GM21529 (cell line): ENCODE data around the gene POLR2F.

Experiments
- ATAC-seq: cut with Tn5 transposase; IDR thresholded peaks from one replicate; pipeline ENCODE4 v1.9.1; 2021; ENCODE audit not compliant: unreplicated experiment

POLR2F gene

DNA sequence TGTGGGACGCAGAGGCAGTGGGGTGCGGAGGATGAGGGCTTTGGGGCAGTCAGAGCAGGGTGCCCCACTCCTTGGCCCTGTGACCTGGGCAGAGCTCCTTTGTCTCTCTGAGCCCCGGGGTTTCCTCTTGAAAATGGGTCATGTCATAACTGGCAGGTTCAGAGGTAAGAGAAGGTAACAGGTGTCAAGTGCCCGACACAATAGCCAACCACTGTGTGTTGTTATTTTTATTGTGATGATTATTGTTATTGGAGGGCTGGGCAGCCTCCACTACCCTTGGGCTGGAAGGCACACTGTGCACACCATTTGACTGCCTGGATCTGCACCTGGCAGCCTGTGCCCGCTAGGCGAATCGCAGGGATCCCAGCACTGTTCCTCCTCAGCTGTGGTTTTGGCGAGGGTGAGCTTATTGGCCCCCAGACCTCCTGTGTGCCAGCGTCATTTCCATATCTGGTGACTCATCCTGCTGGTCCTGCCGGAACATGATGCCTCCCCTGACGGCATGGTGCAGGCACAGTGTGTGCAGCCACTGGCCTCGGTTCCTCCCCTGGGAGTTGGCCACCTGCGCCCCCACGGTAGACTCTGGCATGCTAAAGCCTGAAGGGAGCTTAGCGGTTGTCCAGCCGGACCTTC, 46.3 kb downstream of the POLR2F start:
- ATAC-seq = no peak

DNA sequence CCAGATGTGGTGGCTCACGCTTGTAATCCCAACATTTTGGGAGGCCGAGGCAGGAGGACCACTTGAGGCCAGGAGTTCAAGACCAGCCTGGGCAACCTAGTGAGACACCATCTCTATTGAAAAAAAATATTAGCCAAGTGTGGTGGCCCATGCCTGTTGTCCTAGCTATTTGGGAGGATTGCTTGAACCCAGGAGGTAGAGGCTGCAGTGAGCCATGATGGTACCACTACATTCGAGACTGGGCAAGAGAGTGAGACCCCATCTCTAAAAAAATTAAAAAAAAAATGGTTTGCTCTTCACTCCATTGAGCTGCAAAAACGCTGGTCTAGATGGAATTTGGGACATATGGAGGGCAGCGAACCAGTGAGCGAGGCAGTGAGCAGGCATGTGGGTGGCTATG, 52.4 kb downstream of the POLR2F start:
- no peak for ATAC-seq

DNA sequence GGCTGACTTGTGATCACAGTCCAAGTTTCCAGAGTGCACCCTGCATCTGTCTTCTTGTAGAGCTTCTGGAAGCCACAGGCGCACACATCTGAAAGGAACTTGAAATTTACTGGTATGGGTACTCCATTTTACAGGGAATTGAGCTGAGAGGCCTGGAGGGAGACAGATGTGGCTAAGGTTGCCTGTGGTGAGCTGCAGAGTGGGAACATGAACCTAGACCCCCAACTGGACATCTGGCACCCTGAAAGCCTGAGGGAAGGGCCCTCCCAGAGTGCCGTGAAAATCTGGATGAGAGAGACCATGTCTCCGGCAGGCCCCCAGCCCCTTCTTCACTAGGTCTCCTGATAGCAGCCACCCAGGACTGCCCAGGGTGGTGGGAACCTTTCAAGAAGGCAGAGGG, 53.4 kb downstream of the POLR2F start:
- no peak for ATAC-seq

DNA sequence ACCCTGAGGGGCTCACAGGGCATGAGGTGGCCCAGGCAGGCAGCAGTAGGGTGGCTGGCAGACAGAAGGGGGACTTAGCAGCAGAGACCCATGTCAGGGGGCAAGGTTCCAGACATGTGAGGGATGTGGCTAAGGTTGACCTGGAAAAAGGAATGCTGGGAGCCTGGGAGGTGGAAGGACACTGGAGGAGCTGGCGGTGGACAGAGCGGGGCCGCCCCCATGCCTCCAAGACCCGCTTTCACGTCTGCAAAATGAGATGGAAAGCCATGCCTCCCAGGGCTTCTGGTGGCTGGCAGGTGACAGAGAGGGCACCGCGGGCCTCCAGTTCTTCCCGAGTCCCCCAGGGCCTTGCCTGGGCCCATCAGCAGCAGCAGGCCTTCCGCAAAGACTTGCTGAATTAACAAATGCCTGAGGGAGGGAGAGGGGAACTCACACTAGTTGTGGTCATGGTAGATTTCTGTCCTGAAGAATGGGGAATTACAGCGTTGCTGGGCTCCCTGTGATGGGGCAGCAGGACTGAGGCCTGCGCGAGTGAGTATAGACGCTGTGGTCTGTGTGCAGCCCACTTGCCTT, 53.9 kb downstream of the POLR2F start:
- ATAC-seq = no peak

DNA sequence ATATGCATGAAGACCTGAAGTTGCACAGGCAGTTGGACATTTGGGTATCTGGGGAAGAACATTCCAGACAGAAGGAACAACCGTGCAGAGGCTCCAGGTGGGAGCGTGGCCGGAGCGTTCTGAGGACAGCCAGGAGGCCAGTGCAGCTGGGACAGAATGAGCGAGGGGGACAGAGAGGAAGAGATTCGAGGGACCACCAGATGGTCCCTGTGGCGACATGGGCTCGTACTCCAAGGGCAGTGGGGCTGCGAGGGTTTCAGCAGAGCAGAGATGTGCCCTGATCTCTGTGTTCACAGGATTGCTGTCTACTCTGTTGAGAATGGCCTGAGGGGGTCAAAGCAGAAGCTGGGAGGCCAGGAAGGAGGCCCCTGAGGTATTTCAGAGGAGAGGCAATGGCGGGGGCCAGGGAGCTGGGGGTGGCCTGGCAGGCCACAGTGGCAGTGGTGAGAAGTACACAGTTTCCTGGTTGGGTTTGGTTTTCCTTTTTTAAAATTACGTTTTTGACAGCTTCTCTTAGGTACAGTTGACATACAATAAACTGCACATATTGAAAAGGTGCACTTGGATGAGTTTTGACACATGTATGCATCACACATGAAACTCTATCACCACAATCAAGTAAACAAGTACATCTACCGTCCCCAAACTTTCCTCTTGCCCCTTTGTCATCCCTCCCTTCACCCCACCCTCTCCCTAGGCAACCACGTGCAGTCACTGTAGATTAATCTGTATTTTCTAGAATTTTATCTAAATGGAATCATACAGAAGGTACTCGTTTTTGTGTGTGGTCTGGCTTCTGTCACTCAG, 55.7 kb downstream of the POLR2F start:
- no peak for ATAC-seq

DNA sequence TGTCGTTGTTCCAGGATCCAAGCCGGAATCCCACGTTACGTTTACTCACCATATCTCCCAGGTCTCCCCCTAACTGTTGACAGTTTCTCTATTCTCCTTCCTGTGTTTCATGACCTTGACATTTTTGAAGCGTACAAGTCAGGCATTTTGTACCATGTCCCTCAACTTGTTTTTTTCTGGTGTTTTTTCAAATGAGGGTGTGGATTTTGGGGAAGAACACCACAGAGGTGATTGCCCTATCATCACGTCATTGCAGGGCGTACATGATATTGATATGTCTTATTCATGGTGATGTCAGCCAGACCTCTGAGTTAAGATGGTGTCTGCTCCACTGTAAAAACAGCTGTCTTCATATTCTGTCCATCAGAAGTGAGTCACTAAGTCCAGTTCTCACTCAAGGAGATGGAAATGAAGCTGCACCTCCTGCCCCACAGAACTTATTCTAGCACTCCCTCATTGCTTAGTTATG, 59.1 kb downstream of the POLR2F start:
- no peak for ATAC-seq

DNA sequence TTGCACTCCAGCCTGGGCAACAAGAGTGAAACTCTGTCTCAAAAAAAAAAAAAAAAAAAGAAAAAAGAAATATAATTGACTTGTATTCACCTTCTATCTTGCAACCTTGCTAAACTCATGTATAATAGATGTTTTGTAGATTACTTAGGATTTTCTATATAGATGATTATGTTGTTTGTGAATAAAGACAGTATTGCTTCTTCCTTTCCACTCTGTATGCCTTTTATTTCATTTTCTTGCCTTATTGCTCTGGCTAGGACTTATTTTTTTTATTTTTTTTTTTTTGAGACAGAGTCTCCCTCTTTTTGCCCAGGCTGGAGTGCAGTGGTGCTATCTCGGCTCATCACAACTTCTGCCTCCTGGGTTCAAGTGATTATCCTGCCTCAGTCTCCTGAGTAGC, 60.6 kb downstream of the POLR2F start:
- ATAC-seq = no peak

DNA sequence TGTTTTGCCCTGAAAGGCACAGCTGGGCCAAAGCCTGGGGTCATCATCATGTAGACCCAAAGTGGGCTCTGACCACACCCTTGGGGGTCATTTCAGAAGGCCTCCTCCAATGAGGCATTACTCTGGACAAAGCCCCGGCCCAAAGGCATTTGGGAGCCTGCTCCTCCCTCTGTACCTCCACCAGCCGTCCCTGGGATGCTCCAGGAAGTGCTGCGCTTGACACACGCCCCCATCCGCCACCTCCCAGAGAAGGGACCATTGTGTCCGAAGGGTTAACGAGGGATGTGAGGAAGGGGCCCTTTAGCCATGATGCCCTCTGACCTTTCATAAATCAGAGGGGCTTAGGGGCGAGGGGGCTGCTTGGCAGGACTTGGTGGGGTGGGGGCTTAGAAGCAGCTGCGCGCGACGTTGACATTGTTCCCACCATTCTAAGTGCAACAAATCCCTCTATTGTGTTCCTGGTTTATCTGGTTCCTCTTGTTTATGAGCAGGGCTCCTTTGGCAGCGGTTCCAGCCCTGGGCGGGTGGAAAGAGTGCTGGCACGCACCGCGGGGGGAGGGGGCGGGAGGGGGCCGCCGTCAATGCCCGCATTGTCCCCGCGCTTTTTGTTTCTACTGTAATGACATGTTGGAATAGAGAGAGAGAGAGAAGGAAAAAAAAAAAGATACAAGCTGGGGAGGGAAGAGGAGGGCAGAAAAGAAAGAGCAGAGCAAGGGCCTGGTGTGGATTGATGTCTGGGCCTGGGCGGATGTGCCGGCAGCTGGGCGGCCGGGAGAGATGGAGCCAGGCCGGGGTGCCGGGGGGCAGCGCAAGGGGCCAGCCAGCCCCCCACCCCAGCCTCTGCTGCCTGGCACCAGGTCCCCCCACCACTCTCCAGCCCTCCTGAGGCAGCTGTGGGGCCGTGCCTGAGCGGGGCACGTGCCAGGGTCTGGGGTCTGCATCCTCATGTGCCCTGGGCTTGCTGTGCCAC, 63.0 kb downstream of the POLR2F start:
- ATAC-seq = no peak

DNA sequence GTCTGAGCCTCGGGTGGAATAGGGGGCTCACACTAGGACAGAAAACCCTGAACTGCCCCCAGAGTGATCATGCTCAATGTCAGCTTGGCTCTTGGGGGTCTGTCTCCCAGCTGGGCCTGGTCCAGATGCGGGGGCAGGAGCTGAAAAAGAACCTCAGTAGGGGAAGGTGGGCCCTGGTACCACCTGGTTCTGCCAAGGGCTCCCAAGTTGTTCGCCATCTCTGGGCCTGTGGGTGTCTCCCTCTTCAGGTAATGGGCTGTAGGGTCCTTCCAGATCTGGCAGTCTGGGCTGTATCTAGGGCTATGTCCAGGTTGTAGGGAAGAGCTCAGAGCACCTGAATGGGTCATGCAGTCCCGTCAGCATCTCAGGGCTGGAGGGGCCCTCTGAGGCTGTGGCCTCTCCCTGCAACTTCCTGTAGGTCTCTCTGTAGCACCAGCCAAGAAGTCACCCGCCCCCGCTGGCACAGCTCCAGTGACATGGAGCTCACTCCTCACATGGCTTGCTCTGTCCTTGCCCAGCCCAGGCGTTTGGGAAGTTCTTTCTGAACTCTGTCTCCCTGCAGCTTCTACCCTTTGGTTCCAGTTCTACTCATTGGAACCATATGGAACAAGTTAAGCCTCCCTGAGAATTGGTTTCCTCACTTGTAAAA, 63.9 kb downstream of the POLR2F start:
- no peak for ATAC-seq

DNA sequence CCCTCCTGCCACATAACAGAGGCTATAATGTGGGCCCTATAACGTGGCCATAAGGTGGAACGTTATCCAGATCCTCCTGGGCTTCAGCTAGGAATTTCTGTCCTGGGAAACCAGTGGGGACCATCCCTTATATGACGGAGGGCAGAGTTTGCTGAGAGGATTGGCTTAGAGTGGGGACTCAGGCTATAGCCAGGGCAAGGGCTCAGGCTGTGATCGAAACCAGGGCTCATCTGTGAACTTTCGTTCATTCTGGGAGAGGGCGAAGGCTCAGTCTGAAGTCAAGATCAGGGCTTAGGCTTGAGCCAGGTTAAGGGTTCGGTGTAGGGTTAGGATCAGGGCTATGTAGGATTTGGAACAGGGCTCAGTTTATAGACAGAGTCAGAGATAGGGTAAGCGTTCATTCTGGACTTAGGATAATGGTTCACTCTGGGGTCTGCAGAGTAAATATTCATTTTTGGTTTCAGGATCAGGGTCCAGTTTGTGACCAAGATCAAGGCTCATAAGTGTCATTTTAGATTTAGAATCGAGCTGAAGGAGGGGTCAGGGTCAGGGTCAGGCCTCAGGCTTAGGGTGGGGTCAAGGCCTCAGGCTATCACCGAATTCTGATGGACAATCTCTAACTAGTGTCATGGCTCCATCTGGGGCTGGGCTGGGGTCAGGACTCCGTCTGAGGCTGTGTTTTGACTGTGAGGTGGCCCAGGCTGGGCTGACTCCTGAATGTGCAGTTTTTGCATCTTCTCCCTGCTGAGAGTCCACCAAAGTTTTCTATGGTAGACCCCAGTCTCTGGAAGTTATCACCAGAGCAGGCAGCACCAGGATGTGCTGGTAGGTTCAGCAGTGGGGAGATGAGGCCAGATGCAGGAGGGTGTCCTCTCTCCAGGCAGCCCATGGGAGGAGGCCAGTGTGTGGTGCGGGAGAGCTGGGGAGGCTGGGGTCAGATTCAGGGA, 64.7 kb downstream of the POLR2F start:
- ATAC-seq = no peak
